ENCODE measurements around the gene CNTRL.
A peak's percentile ranks its signal among the peaks of the same experiment; 100 is the strongest.

Gene CNTRL

DNA sequence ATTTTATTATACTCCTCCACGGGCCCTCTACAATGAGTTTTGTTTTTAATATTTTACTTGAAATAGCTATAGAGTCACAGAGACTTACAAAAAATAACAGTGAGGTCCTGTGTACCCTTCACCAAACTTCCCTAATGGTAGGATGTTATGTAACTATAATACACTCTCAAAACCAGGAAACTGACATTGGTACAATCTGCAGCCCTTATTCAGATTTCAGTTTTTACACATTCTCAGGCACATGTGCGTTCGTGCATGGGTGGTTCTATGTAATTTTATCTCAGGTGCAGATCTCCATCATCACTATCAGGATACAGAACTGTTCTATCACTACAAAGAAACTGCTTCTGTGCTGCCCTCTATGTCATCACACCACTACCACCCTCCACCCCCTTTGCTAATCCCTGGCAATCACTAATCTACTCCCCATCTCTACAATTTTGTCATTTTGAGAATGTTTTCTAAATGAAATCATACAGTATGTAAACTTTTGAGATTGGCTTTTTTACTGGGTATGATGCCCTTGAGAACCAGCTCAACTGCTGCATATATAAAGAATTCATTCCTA lies 110.5 kb downstream of the CNTRL start:
- Histone ChIP-seq H3K4me3 (no peak overlapping the region), H3K36me3 (peaks cover 64% of the 10 kb centered on the region), H3K27ac (no peak overlapping the region), H3K9me3 (no peaks in the 10 kb centered on the region), H3K9ac (no peak overlapping the region), H3K4me1 (peaks cover 23% of the 10 kb centered on the region), H3K4me2 (no peak overlapping the region), H3K27me3 (no peaks in the 10 kb centered on the region), H4K20me1 (peaks cover 87% of the 10 kb centered on the region)
- TF ChIP-seq Cebpa-rat (IDR thresholded peaks at IDR 0.05) = no peak

DNA sequence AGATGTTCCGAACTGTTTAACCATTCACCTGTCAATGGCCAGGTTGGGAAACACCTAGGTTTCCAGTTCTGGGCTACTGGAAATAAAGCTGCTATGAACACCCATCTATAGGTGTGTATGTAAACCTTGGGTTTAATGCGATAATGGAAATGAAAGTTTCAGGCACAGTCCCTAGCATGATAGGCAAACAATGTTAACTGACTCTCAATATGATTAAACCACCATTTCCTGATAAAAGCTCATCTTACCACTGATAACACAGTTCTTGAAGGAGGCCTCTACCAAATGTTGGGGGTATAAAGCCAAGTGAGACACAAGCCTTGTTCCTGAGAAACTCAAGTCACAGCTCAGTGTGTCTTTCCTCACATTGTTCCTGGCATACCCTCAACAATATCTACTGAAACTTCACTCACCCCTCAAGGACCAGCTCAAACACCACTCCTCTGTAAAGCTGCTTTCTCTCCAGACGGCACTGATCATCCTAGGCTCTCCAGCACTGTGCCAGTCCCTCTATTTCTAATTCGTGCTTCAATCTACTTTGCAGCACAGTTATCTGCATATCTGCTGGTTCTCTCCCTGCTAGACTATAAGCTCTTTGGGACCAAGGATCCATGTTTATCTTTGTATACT lies 111.1 kb downstream of the CNTRL start:
- peaks cover 28% of the 10 kb centered on the region for H3K4me1 ChIP-seq
- H3K9ac ChIP-seq = no peak overlapping the region
- H4K20me1 ChIP-seq = peaks cover 90% of the 10 kb centered on the region
- no peak for TF ChIP-seq Cebpa-rat (IDR thresholded peaks at IDR 0.05)
- peaks cover 63% of the 10 kb centered on the region for H3K36me3 ChIP-seq
- H3K27ac ChIP-seq = no peak overlapping the region
- H3K9me3 ChIP-seq = no peaks in the 10 kb centered on the region
- no peak overlapping the region for H3K4me2 ChIP-seq
- H3K27me3 ChIP-seq = no peaks in the 10 kb centered on the region
- no peak overlapping the region for H3K4me3 ChIP-seq

DNA sequence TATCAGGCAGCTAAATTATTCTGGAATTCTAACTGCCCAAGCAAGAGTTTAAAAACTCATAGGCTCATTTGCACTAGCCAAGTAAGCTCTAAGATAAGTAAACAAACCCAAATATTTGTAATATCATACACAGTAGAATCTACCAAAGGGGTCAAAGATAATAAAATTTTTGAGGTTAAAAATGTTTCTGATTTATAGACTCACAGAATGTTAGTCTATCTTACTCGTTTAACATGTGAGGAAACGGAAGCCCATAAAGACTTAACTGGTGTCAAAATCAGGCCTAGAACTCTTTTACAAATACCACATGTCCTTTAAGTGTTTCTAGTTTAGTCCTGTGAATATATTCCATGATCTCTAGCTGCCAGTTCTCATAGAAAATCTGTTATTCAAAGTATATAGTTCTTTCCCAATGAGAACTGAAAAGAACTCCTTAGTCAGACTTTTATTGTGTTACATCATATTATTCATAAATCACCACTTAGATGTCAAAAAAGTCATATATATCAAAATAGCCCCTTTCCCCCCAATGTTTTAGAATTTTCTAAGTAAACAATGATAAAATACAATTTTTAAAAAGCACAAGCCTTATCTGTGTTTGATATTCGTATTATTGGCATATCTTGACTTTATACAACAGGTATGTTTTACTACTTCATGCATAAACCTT lies 113.0 kb downstream of the CNTRL start:
- H3K4me3 ChIP-seq = no peak overlapping the region
- H3K27me3 ChIP-seq = no peaks in the 10 kb centered on the region
- H3K27ac ChIP-seq = no peak overlapping the region
- no peak overlapping the region for H3K9ac ChIP-seq
- H3K36me3 ChIP-seq = peaks cover 54% of the 10 kb centered on the region
- H3K4me2 ChIP-seq = no peak overlapping the region
- no peak for TF ChIP-seq Cebpa-rat (IDR thresholded peaks at IDR 0.05)
- no peaks in the 10 kb centered on the region for H3K9me3 ChIP-seq
- H3K4me1 ChIP-seq = peaks cover 35% of the 10 kb centered on the region
- H4K20me1 ChIP-seq = peaks cover 100% of the 10 kb centered on the region

DNA sequence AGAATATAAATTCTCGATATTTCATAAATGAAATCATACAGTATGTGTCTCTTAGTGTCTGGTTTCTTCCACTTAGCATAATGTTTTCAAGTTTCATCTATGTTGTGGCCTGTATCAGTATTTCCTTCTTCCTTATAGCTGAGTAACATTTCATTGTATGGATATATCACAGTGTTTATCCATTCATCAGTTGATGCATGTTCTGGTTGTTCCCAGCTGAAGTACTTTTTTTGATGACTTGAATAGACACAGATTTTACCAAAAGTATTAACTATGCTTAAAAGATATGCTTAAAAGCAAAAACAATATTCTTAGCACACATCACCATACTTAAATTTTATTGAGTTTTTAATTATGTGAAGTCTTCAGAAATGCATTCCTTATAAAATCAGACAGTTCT lies 114.3 kb downstream of the CNTRL start:
- peaks cover 49% of the 10 kb centered on the region for H3K36me3 ChIP-seq
- no peak overlapping the region for H3K27ac ChIP-seq
- no peaks in the 10 kb centered on the region for H3K9me3 ChIP-seq
- no peak overlapping the region for H3K9ac ChIP-seq
- no peaks in the 10 kb centered on the region for H3K27me3 ChIP-seq
- H3K4me3 ChIP-seq = no peak overlapping the region
- no peak overlapping the region for H3K4me2 ChIP-seq
- H4K20me1 ChIP-seq = peaks cover 100% of the 10 kb centered on the region
- peaks cover 35% of the 10 kb centered on the region for H3K4me1 ChIP-seq
- no peak for TF ChIP-seq Cebpa-rat (IDR thresholded peaks at IDR 0.05)

DNA sequence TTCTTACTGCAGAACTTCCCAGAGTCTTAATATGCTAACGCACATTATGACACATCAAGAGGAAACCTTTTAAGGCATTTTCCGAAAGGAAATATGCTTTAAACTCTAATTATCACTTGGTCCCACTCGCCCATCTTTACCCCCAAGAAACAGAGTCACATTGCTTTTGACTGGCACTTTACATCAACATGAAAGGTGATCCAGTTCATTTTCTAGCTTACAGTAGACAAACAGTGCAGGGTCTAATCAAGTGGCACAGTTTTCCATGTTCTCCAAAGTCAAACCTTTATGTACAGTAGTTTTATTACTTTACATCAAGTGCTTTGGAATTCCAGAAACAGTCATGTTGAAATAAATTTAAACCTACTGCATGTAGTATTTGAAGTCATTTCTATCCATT lies 114.9 kb downstream of the CNTRL start:
- no peak overlapping the region for H3K4me3 ChIP-seq
- no peak overlapping the region for H3K27ac ChIP-seq
- peaks cover 100% of the 10 kb centered on the region for H4K20me1 ChIP-seq
- no peaks in the 10 kb centered on the region for H3K9me3 ChIP-seq
- H3K36me3 ChIP-seq = peaks cover 44% of the 10 kb centered on the region
- H3K4me1 ChIP-seq = peaks cover 36% of the 10 kb centered on the region
- H3K4me2 ChIP-seq = no peak overlapping the region
- no peaks in the 10 kb centered on the region for H3K27me3 ChIP-seq
- no peak for TF ChIP-seq Cebpa-rat (IDR thresholded peaks at IDR 0.05)
- no peak overlapping the region for H3K9ac ChIP-seq

DNA sequence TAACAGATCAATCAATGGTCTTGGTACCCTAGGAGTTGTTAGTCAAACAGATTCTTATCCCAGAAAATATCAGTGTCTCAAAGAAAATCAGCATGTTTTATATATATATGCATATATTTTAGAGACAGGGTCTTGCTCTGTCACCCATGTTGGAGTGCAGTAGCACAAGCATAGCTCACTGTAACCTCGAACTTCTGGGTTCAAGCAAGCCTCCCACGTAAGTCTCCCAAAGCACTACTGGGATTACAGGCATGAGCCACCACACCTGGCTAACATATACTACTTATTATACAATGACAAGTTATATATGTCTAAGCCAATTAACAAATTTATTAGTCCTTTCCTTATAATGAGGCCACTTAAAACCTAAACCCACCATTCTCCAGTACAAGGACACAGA lies 116.5 kb downstream of the CNTRL start:
- H4K20me1 ChIP-seq = peaks cover 100% of the 10 kb centered on the region
- no peaks in the 10 kb centered on the region for H3K27me3 ChIP-seq

DNA sequence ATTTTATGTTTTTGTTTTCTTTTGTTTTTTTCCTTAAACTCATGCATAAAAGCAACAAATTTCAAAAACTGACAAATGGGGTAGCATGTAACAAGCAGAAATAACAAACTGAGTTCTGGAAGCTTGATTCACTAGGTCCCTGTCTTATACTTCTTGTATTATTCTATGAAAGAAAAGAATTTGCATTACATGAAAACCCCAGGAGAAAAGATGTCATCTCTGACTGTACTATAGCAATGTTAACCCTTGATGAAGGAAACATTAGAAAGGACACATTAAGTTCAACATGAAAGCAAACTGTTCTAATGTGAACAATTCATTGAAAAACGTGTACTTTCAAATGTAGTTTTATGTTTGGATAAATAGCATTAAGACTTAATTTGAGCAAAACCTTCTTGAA lies 117.8 kb downstream of the CNTRL start:
- no peak overlapping the region for H3K9ac ChIP-seq
- no peaks in the 10 kb centered on the region for H3K9me3 ChIP-seq
- no peak overlapping the region for H3K4me3 ChIP-seq
- peaks cover 25% of the 10 kb centered on the region; the same call in 1 of the 2 replicates for H3K36me3 ChIP-seq
- peaks cover 63% of the 10 kb centered on the region for H3K4me1 ChIP-seq
- H3K27ac ChIP-seq = no peak overlapping the region
- H4K20me1 ChIP-seq = peaks cover 100% of the 10 kb centered on the region
- H3K27me3 ChIP-seq = no peaks in the 10 kb centered on the region
- TF ChIP-seq Cebpa-rat (IDR thresholded peaks at IDR 0.05) = no peak
- peak overlapping the region; percentile 33; the same call in 1 of the 2 replicates for H3K4me2 ChIP-seq

More for the DNA sequence above, 116.5 kb downstream of the CNTRL start:
- H3K4me2 ChIP-seq = no peak overlapping the region
- no peak overlapping the region for H3K27ac ChIP-seq
- H3K9ac ChIP-seq = no peak overlapping the region
- H3K4me3 ChIP-seq = no peak overlapping the region
- peaks cover 28% of the 10 kb centered on the region for H3K36me3 ChIP-seq
- H3K4me1 ChIP-seq = peaks cover 50% of the 10 kb centered on the region
- no peak for TF ChIP-seq Cebpa-rat (IDR thresholded peaks at IDR 0.05)
- no peaks in the 10 kb centered on the region for H3K9me3 ChIP-seq

DNA sequence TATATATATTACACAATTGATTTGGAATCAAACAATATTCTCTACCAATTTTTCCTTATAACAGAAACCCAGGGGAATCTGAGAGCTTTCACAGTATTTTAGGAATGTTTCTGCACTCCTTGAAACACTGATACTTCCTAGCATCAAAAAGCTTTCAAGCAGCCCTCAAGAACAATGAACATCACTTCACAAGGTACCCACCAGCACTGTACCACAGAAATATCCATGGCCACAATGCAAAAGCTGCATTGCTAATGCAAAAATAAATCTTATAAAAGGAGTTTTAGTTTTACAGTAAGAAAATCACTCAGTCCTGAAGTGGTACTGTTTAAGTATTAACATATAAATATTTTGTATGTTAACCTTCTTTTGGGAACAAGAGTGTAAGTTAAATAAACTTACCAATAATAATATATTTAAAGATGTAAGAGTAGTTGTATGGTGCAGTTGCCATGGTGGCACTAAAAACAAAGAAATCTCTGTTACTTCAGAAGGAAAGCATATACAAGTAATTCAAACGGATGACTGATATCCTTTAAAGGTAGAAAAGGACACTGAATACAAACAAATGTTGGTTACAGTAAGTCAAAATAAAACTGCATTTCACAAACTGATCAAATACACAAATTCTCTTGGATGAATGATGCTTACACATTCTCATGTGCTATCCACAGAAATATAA lies 118.3 kb downstream of the CNTRL start:
- H4K20me1 ChIP-seq = peaks cover 100% of the 10 kb centered on the region

DNA sequence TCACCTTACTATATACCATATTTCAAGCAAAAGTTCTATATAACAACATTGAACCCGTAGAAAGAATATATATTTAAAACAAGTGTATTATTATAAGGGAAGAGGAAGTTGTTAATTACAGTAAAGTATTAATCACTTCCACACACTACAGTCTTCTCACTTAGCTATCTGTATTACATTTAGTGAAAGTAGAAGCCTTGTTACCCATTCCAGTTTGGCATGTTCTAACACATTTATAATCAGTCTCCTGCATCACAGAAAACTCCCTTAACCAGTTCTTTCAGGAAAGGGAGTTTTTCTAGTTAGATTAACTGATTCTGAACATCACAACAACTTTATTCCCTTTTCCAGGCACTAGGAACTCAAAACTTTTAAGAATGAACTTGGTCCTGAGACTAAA lies 120.0 kb downstream of the CNTRL start:
- peaks cover 85% of the 10 kb centered on the region for H3K4me1 ChIP-seq
- H3K4me2 ChIP-seq = no peak overlapping the region
- peaks cover 12% of the 10 kb centered on the region; the same call in 1 of the 2 replicates for H3K36me3 ChIP-seq
- no peaks in the 10 kb centered on the region for H3K27me3 ChIP-seq
- H3K27ac ChIP-seq = no peak overlapping the region
- no peak for TF ChIP-seq Cebpa-rat (IDR thresholded peaks at IDR 0.05)
- H4K20me1 ChIP-seq = peaks cover 100% of the 10 kb centered on the region
- H3K9ac ChIP-seq = no peak overlapping the region
- no peaks in the 10 kb centered on the region for H3K9me3 ChIP-seq
- no peak overlapping the region for H3K4me3 ChIP-seq

More for the DNA sequence above, 118.3 kb downstream of the CNTRL start:
- peak overlapping the region; percentile 33; the same call in 1 of the 2 replicates for H3K4me2 ChIP-seq
- peaks cover 25% of the 10 kb centered on the region; the same call in 1 of the 2 replicates for H3K36me3 ChIP-seq
- H3K9me3 ChIP-seq = no peaks in the 10 kb centered on the region
- H3K27ac ChIP-seq = no peak overlapping the region
- no peak overlapping the region for H3K9ac ChIP-seq
- no peak overlapping the region for H3K4me3 ChIP-seq
- peaks cover 69% of the 10 kb centered on the region for H3K4me1 ChIP-seq
- TF ChIP-seq Cebpa-rat (IDR thresholded peaks at IDR 0.05) = no peak
- H3K27me3 ChIP-seq = no peaks in the 10 kb centered on the region

All from BLaER1 (cell line).